Measurements from ENCODE around the gene VPS37C.
"Not testable (repeated sequence)": the region's sequence is repeated elsewhere in the genome, so short reads cannot be mapped to it uniquely, and the experiment has no call there.

Gene VPS37C

GRCh38 chr11:61176446-61176845 lies 15.2 kb upstream of the VPS37C start:
- FAIRE-seq: no peak
- no peak for DNase-seq (ENCODE audit: insufficient read length, low spot score)

- DNase-seq (ENCODE audit: insufficient read length, low spot score): no peak
- no peak for FAIRE-seq
Observed at GRCh38 chr11:61174949-61175348, 13.7 kb upstream of the VPS37C start.

GRCh38 chr11:61174273-61174672 lies 13.0 kb upstream of the VPS37C start:
- FAIRE-seq (no peak), DNase-seq (ENCODE audit: insufficient read length, low spot score) (no peak)

- FAIRE-seq: no peak
- peak; percentile 34 for DNase-seq (ENCODE audit: insufficient read length, low spot score)
Observed at GRCh38 chr11:61173456-61173855, 12.2 kb upstream of the VPS37C start.

GRCh38 chr11:61172888-61173287 lies 11.7 kb upstream of the VPS37C start:
- FAIRE-seq (no peak), DNase-seq (ENCODE audit: insufficient read length, low spot score) (no peak)

GRCh38 chr11:61172356-61172755 lies 11.1 kb upstream of the VPS37C start:
- no peak for DNase-seq (ENCODE audit: insufficient read length, low spot score)
- FAIRE-seq: no peak

- FAIRE-seq: no peak
Observed at GRCh38 chr11:61171907-61172306, 10.7 kb upstream of the VPS37C start.

GRCh38 chr11:61170566-61170965 lies 9.3 kb upstream of the VPS37C start:
- FAIRE-seq: no peak
- no peak for DNase-seq (ENCODE audit: insufficient read length, low spot score)

More at GRCh38 chr11:61171907-61172306, 10.7 kb upstream of the VPS37C start:
- DNase-seq (ENCODE audit: insufficient read length, low spot score): no peak

GRCh38 chr11:61168800-61169199 lies 7.6 kb upstream of the VPS37C start:
- no peak for FAIRE-seq
- no peak for DNase-seq (ENCODE audit: insufficient read length, low spot score)

- no peak for FAIRE-seq
Observed at GRCh38 chr11:61168042-61168688, 6.9 kb upstream of the VPS37C start.

GRCh38 chr11:61166331-61166730 lies 5.1 kb upstream of the VPS37C start:
- not testable (repeated sequence) for FAIRE-seq; DNase-seq (ENCODE audit: insufficient read length, low spot score)

More at GRCh38 chr11:61168042-61168688, 6.9 kb upstream of the VPS37C start:
- no peak for DNase-seq (ENCODE audit: insufficient read length, low spot score)

GRCh38 chr11:61165785-61166184 lies 4.6 kb upstream of the VPS37C start:
- DNase-seq (ENCODE audit: insufficient read length, low spot score); FAIRE-seq: not testable (repeated sequence)

- FAIRE-seq (no peak), DNase-seq (ENCODE audit: insufficient read length, low spot score) (no peak)
Observed at GRCh38 chr11:61164606-61165424, 3.6 kb upstream of the VPS37C start.

- FAIRE-seq (no peak), DNase-seq (ENCODE audit: insufficient read length, low spot score) (no peak)
Observed at GRCh38 chr11:61163714-61164605, 2.7 kb upstream of the VPS37C start.

- DNase-seq (ENCODE audit: insufficient read length, low spot score): no peak
- FAIRE-seq: no peak
Observed at GRCh38 chr11:61163021-61163420, 1.8 kb upstream of the VPS37C start.

GRCh38 chr11:61162092-61162941 lies 1.1 kb upstream of the VPS37C start:
- FAIRE-seq (no peak), DNase-seq (ENCODE audit: insufficient read length, low spot score) (no peak)

GRCh38 chr11:61160487-61161189 lies 588 bp downstream of the VPS37C start:
- no peak for DNase-seq (ENCODE audit: insufficient read length, low spot score)
- no peak for FAIRE-seq

GRCh38 chr11:61158691-61159381 lies 2.4 kb downstream of the VPS37C start:
- DNase-seq (ENCODE audit: insufficient read length, low spot score) (no peak), FAIRE-seq (no peak)

GRCh38 chr11:61157743-61158142 lies 3.5 kb downstream of the VPS37C start:
- DNase-seq (ENCODE audit: insufficient read length, low spot score): no peak

More at GRCh38 chr11:61157743-61158142, 3.5 kb downstream of the VPS37C start:
- FAIRE-seq: no peak

All from HTR-8/SVneo (cell line).